H1 (cell line): ENCODE data around the gene TMEM250. TPM values are rescaled to one million over a fixed set of nuclear protein-coding genes. Genes with fewer than 3 reads are reported as not detected.

Experiments
- POU5F1 ChIP-seq: IDR thresholded peaks from 2 replicates; pipeline ENCODE4 v1.6.1; 2011; ENCODE audit warnings: low read depth, mild to moderate bottlenecking, low read length, moderate library complexity
- polyA plus RNA-seq, 7 experiments: library from polyadenylated mRNA; depleted of rRNA in 3 of 7; stranded (reverse) in 5 of 7; unstranded in 2 of 7; fragments of >200 nt in 5 of 7; fragments of 200-250 nt in 2 of 7; gene quantifications; 1 replicate in 5 of 7; 2 replicates in 1 of 7; 4 replicates in 1 of 7; pipeline versions ENCODE4 v1.2.1 to v1.2.3, GENCODE V29; 2011 to 2013; ENCODE audit warnings: missing spikeins in 2 of 7, mixed read lengths in 2 of 7
- total RNA-seq: library from RNA; stranded (reverse); fragmentation: NEBNext Ultra II Directional; extraction: Animal tissue kit (Norgen Biotek cat#: 25700); gene quantifications from 2 replicates; pipeline ENCODE4 v1.2.1, GENCODE V29; 2021
- TF ChIP-seq, protein P1 (sequence below), 3 experiments: IDR thresholded peaks; 1 replicate in 2 of 3; 2 replicates in 1 of 3; pipeline versions ENCODE4 v1.5.1 to v1.6.1; 2011; ENCODE audit warnings: low read length in 3 of 3, mild to moderate bottlenecking in 3 of 3, inconsistent platforms in 2 of 3, low read depth in 1 of 3, moderate library complexity in 1 of 3; ENCODE audit not compliant: insufficient read depth in 1 of 3; ENCODE audit errors: control extremely low read depth in 1 of 3

Gene TMEM250
- total and polyA plus RNA-seq, 2 of the 8 experiments (the other 6 are each of a cell fraction or from before 2014, with no cell fraction given) = 22.3 to 34.9 TPM

DNA sequence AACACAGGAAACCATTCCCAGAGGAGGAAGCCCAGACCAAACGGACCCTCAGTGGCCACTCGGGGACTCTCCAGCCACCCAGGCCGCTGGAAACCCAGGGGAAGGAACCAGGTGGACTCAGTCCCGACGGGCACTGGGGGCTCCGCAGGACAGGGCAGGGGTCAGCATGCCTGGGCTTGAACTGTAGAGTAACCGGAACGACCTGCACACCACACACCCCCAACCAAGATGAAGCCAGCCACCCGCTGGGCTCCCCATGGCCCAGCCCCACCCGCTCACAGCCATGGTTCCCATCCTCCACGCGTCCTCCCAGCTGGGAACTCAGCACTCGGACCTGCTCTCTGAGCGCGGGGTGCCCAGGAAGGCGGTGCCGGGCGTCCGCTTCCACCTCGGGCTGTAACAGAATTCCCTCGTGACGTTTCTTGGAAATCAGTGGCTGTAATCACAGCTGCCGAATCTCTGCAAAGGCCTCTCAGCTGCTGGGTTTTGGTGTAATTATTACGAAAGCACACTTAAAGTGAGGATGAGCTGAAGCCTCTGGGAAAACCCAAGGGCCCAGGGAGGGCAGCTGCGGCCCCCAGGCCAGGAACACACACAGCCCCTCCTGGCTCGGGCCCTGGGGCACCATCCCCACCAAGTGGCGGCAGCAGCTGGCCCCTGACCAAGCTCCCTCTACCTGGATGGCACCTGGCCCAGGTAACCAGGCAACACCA is 37.4 kb downstream of the TMEM250 start (continued):
- TF ChIP-seq, protein P1, sequence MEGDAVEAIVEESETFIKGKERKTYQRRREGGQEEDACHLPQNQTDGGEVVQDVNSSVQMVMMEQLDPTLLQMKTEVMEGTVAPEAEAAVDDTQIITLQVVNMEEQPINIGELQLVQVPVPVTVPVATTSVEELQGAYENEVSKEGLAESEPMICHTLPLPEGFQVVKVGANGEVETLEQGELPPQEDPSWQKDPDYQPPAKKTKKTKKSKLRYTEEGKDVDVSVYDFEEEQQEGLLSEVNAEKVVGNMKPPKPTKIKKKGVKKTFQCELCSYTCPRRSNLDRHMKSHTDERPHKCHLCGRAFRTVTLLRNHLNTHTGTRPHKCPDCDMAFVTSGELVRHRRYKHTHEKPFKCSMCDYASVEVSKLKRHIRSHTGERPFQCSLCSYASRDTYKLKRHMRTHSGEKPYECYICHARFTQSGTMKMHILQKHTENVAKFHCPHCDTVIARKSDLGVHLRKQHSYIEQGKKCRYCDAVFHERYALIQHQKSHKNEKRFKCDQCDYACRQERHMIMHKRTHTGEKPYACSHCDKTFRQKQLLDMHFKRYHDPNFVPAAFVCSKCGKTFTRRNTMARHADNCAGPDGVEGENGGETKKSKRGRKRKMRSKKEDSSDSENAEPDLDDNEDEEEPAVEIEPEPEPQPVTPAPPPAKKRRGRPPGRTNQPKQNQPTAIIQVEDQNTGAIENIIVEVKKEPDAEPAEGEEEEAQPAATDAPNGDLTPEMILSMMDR (IDR thresholded peaks at IDR 0.05; ENCODE audit: control extremely low read depth in 1 of 3, insufficient read depth in 1 of 3, low read depth in 1 of 3, low read length in 3 of 3) = no peak
- no peak for TF ChIP-seq POU5F1
